CD14-positive monocyte (primary cell): ENCODE data around the gene ANKRD13A. TPM values are rescaled to one million over a fixed set of nuclear protein-coding genes. Genes with fewer than 3 reads are reported as not detected.

Source experiments
- DNase-seq, 3 donors: peaks; one replicate each; pipeline ENCODE4 v3.0.0-alpha.2; 2011 to 2022
- H2AFZ ChIP-seq: 2 replicates; pipeline ENCODE4 v1.6.0; 2012; ENCODE audit warnings: mild to moderate bottlenecking, low read depth, low read length, inconsistent platforms; ENCODE audit not compliant: insufficient read depth, poor library complexity, severe bottlenecking
- H3K27ac ChIP-seq, 2 donors: 1 replicate in 1 of 2; 2 replicates in 1 of 2; pipeline ENCODE4 v1.5.1; 2012 to 2013; ENCODE audit warnings: low read length in 2 of 2, control low read depth in 1 of 2, inconsistent platforms in 1 of 2, low read depth in 1 of 2, mild to moderate bottlenecking in 1 of 2
- H3K27me3 ChIP-seq, 2 donors: one replicate each; pipeline versions ENCODE4 v1.6.0 to v1.6.1; 2011 to 2013; ENCODE audit warnings: low read length in 2 of 2; ENCODE audit not compliant: control insufficient read depth in 2 of 2, insufficient read depth in 2 of 2
- H3K36me3 ChIP-seq, 2 donors: replicated peaks in 1 of 2; 1 replicate in 1 of 2; 2 replicates in 1 of 2; pipeline versions ENCODE4 v1.5.1 to v1.6.1; 2012 to 2013; ENCODE audit warnings: low read length in 2 of 2, control low read depth in 1 of 2, inconsistent platforms in 1 of 2, mild to moderate bottlenecking in 1 of 2; ENCODE audit not compliant: insufficient read depth in 2 of 2, control insufficient read depth in 1 of 2
- H3K4me1 ChIP-seq, 2 donors: 1 replicate in 1 of 2; 2 replicates in 1 of 2; pipeline versions ENCODE4 v1.5.1 to v1.6.1; 2012 to 2013; ENCODE audit warnings: low read length in 2 of 2, control low read depth in 1 of 2, inconsistent platforms in 1 of 2, mild to moderate bottlenecking in 1 of 2, moderate library complexity in 1 of 2; ENCODE audit not compliant: insufficient read depth in 2 of 2, control insufficient read depth in 1 of 2
- H3K4me2 ChIP-seq: replicated peaks from 2 replicates; pipeline ENCODE3; 2012; ENCODE audit warnings: low read length, moderate library complexity, mild to moderate bottlenecking; ENCODE audit not compliant: poor library complexity, severe bottlenecking; ENCODE audit errors: extremely low read depth
- H3K4me3 ChIP-seq, 3 experiments: fragments of 200-600 bp in 1 of 3; sonication (generic) in 1 of 3; replicated peaks in 1 of 3; 1 replicate in 2 of 3; 2 replicates in 1 of 3; pipeline ENCODE4 v1.5.1; 2011 to 2013; ENCODE audit warnings: low read length in 3 of 3, mild to moderate bottlenecking in 3 of 3, control low read depth in 2 of 3, low read depth in 2 of 3, inconsistent platforms in 1 of 3, moderate library complexity in 1 of 3
- H3K79me2 ChIP-seq: 2 replicates; pipeline ENCODE4 v1.6.0; 2012; ENCODE audit warnings: mild to moderate bottlenecking, control low read depth, inconsistent platforms, low read length, moderate library complexity; ENCODE audit not compliant: insufficient read depth
- H3K9ac ChIP-seq: 2 replicates; pipeline ENCODE4 v1.6.0; 2017; ENCODE audit warnings: low read length, mild to moderate bottlenecking; ENCODE audit not compliant: insufficient read depth, poor library complexity, severe bottlenecking
- H3K9me3 ChIP-seq, 2 donors: replicated peaks in 1 of 2; 1 replicate in 1 of 2; 2 replicates in 1 of 2; pipeline versions ENCODE4 v1.5.1 to v1.6.1; 2012 to 2013; ENCODE audit warnings: low read length in 2 of 2, control low read depth in 1 of 2; ENCODE audit not compliant: control insufficient read depth in 1 of 2, insufficient read depth in 1 of 2
- H4K20me1 ChIP-seq: 2 replicates; pipeline ENCODE4 v1.6.0; 2012; ENCODE audit warnings: mild to moderate bottlenecking, low read length, control low read depth, moderate library complexity; ENCODE audit not compliant: insufficient read depth
- H3K27ac Mint-ChIP-seq, 7 donors: one replicate each; pipeline ENCODE4 v1.8.0; 2020; ENCODE audit warnings: mild to moderate bottlenecking in 7 of 7, mixed read lengths in 7 of 7, moderate library complexity in 6 of 7, inconsistent platforms in 2 of 7
- H3K27me3 Mint-ChIP-seq, 3 donors: one replicate each; pipeline ENCODE4 v1.8.0; 2021 to 2022; ENCODE audit warnings: low read depth in 3 of 3, mild to moderate bottlenecking in 3 of 3, mixed read lengths in 3 of 3, moderate library complexity in 3 of 3, inconsistent platforms in 1 of 3
- H3K36me3 Mint-ChIP-seq, 2 donors: one replicate each; pipeline ENCODE4 v1.8.0; 2020; ENCODE audit warnings: mixed read lengths in 2 of 2, inconsistent platforms in 1 of 2, mild to moderate bottlenecking in 1 of 2
- H3K4me1 Mint-ChIP-seq: one replicate; pipeline ENCODE4 v1.8.0; 2020; ENCODE audit warnings: mild to moderate bottlenecking, mixed read lengths
- H3K4me3 Mint-ChIP-seq, 2 donors: one replicate each; pipeline ENCODE4 v1.8.0; 2020; ENCODE audit warnings: mild to moderate bottlenecking in 2 of 2, mixed read lengths in 2 of 2, moderate library complexity in 1 of 2
- H3K9me3 Mint-ChIP-seq, 7 donors: one replicate each; pipeline ENCODE4 v1.8.0; 2020 to 2022; ENCODE audit warnings: mixed read lengths in 7 of 7, mild to moderate bottlenecking in 6 of 7, moderate library complexity in 6 of 7, inconsistent platforms in 2 of 7
- WGBS: methylation state at CpG from one replicate; pipeline ENCODE4 v1.1.5; 2013; ENCODE audit warnings: missing lambda C conversion rate; ENCODE audit not compliant: insufficient coverage; 5-methylcytosine and 5-hydroxymethylcytosine counted together
- intact Hi-C, 2 donors: fragments of 100-400 bp; cut with micrococcal nuclease; formaldehyde crosslinking; loops; one replicate each; pipeline versions ENCODE4 v1.15.0 to v1.15.1; 2023
- polyA plus RNA-seq, 3 donors: library from polyadenylated mRNA; depleted of rRNA in 1 of 3; unstranded in 2 of 3; stranded (reverse) in 1 of 3; fragments of 300-500 nt in 2 of 3; fragments of >200 nt in 1 of 3; fragmentation: Illumina TruSeq in 2 of 3; gene quantifications; 1 replicate in 2 of 3; 2 replicates in 1 of 3; pipeline ENCODE4 v1.2.3, GENCODE V29; 2012 to 2021
- TF ChIP-seq, protein P1 (sequence below): fragments of 200-600 bp; IDR thresholded peaks from one replicate; pipeline ENCODE4 v1.8.0; 2022; ENCODE audit warnings: antibody characterized with exemption, mild to moderate bottlenecking

The ANKRD13A gene
- polyA plus RNA-seq, 3 donors: 42.8 to 89.3 (median 46.8) TPM

DNA sequence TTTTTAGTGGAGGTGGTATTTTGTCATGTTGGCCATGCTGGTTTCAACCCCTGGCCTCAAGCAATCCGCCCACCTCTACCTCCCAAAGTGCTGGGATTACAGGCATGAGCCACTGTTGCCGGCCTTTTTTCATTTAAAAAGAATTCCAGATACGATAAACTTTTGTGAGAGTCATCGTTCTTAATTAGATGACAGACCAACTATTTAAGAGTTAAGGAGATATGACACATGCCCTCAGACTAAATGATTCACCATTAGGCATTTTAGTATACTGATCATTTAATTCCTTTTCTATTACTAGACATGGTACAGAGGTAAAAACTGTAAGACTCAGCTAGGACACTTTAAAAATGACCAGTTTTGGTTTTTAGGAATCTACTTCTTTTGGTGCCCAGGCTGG, 2.4 kb downstream of the ANKRD13A start:
- Histone ChIP-seq H3K27ac (no peak overlapping the region), H4K20me1 (peaks cover 58% of the 10 kb centered on the region), H3K27me3 (no peaks in the 10 kb centered on the region), H3K36me3 (peaks cover 12 to 38% of the 10 kb centered on the region in 2 donors), H3K4me3 (no peak overlapping the region), H2AFZ (no peak overlapping the region), H3K9me3 (peaks cover 14 to 17% of the 10 kb centered on the region in 2 donors), H3K9ac (no peak overlapping the region), H3K4me2 (no peak overlapping the region), H3K4me1 (peaks cover 31 to 44% of the 10 kb centered on the region in 2 donors), H3K79me2 (peaks cover 81% of the 10 kb centered on the region)
- Mint-ChIP-seq H3K4me3 (no peak overlapping the region), H3K9me3 (peaks cover 10 to 21% (median 17%) of the 10 kb centered on the region in 7 donors), H3K27me3 (peaks cover 0 to 2% (median 0%) of the 10 kb centered on the region in 3 donors), H3K4me1 (peaks cover 49% of the 10 kb centered on the region), H3K27ac (peak overlapping the region in 2 of 7 donors; percentile 35 to 53), H3K36me3 (peaks cover 25 to 40% of the 10 kb centered on the region in 2 donors)
- WGBS: no CpG with 5 or more reads among the region's 4 CpGs
- DNase-seq: no peak
- TF ChIP-seq, protein P1, sequence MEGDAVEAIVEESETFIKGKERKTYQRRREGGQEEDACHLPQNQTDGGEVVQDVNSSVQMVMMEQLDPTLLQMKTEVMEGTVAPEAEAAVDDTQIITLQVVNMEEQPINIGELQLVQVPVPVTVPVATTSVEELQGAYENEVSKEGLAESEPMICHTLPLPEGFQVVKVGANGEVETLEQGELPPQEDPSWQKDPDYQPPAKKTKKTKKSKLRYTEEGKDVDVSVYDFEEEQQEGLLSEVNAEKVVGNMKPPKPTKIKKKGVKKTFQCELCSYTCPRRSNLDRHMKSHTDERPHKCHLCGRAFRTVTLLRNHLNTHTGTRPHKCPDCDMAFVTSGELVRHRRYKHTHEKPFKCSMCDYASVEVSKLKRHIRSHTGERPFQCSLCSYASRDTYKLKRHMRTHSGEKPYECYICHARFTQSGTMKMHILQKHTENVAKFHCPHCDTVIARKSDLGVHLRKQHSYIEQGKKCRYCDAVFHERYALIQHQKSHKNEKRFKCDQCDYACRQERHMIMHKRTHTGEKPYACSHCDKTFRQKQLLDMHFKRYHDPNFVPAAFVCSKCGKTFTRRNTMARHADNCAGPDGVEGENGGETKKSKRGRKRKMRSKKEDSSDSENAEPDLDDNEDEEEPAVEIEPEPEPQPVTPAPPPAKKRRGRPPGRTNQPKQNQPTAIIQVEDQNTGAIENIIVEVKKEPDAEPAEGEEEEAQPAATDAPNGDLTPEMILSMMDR: no peak
- intact Hi-C loops: no loop called here

DNA sequence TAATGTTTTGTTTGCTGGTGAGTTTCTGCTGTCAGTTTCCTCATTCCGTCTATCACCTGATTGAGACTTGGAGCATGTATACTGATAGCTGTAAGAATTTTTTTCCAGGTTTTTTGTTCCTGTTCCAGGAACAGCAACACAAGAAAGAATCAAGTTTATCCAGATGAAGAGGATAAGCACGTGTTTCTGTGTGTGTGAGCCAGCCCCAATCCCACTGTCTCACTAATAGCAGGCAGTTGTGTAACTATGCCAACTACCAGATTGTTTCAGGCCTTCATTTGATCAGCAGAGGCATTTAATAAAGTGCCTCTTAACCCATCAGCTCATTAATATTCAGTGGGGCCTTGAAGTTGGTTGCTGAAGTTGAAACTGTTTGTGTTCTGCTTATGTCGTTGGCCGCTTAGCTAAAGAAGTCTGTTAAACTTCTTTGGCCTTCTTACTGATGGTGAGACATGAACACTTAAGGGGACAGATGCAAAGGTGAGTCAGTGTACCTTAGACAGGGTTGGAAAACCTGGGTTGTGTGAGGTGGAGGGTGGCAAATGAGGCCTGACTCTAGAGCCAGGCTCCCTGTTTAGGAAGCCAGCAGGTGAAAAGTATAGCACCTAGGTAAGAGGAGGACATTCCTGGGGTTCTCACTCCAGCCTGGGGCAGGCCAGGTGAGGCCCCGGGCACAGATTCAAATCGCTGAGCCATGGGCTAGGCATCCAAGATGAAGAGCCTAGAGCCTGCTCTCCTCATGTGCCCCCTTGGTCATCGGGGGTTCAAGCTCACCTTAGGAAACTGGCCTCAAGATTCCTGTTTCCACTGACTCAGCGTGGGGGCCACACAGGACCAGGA, 3.7 kb downstream of the ANKRD13A start:
- H3K4me1 ChIP-seq: peaks cover 21 to 31% of the 10 kb centered on the region in 2 donors

More for the DNA sequence above, 3.7 kb downstream of the ANKRD13A start:
- H3K36me3 Mint-ChIP-seq: peaks cover 27 to 46% of the 10 kb centered on the region in 2 donors
- H3K9me3 Mint-ChIP-seq: peaks cover 10 to 34% (median 30%) of the 10 kb centered on the region in 7 donors
- no peak for DNase-seq
- peak overlapping the region in 3 of 7 donors; percentile 1 to 82 (median 6) for H3K27ac Mint-ChIP-seq
- Histone ChIP-seq H3K9ac (no peak overlapping the region), H3K27me3 (no peaks in the 10 kb centered on the region), H3K4me3 (no peak overlapping the region), H3K4me2 (no peak overlapping the region), H3K27ac (peak overlapping the region in 1 of 2 donors; percentile 48), H3K79me2 (peaks cover 91% of the 10 kb centered on the region), H3K9me3 (peaks cover 24 to 25% of the 10 kb centered on the region in 2 donors), H3K36me3 (peaks cover 12 to 40% of the 10 kb centered on the region in 2 donors), H2AFZ (no peak overlapping the region), H4K20me1 (peaks cover 58% of the 10 kb centered on the region)
- TF ChIP-seq, protein P1: no peak
- H3K27me3 Mint-ChIP-seq: peaks cover 0 to 2% (median 0%) of the 10 kb centered on the region in 3 donors
- peaks cover 40% of the 10 kb centered on the region for H3K4me1 Mint-ChIP-seq
- intact Hi-C loops: no loop called here
- no peak overlapping the region for H3K4me3 Mint-ChIP-seq
- WGBS: 92% methylated on average over 6 of the region's 8 CpGs
